Skeletal muscle satellite cell (primary cell): ENCODE data around the gene ALOX5AP.

ENCODE experiments used
- H3K27me3 ChIP-seq: 2 replicates; pipeline ENCODE4 v1.7.0; 2013; ENCODE audit warnings: low read length; ENCODE audit not compliant: control insufficient read depth, insufficient read depth
- H3K36me3 ChIP-seq: 2 replicates; pipeline ENCODE4 v1.7.0; 2013; ENCODE audit warnings: mild to moderate bottlenecking, control low read depth, low read length; ENCODE audit not compliant: insufficient read depth
- H3K4me1 ChIP-seq: 2 replicates; pipeline ENCODE4 v1.7.0; 2013; ENCODE audit warnings: low read length; ENCODE audit not compliant: control insufficient read depth, insufficient read depth
- H3K4me2 ChIP-seq: 2 replicates; pipeline ENCODE4 v1.7.0; 2013; ENCODE audit warnings: mild to moderate bottlenecking, low read length
- H3K4me3 ChIP-seq: 2 replicates; pipeline ENCODE4 v1.7.0; 2013; ENCODE audit warnings: low read length
- H3K9ac ChIP-seq: 2 replicates; pipeline ENCODE4 v1.7.0; 2013; ENCODE audit warnings: mild to moderate bottlenecking, low read depth, low read length, moderate library complexity
- H3K9me3 ChIP-seq: replicated peaks from 2 replicates; pipeline ENCODE4 v1.7.0; 2013; ENCODE audit warnings: mild to moderate bottlenecking, control low read depth, low read length

The ALOX5AP gene

DNA sequence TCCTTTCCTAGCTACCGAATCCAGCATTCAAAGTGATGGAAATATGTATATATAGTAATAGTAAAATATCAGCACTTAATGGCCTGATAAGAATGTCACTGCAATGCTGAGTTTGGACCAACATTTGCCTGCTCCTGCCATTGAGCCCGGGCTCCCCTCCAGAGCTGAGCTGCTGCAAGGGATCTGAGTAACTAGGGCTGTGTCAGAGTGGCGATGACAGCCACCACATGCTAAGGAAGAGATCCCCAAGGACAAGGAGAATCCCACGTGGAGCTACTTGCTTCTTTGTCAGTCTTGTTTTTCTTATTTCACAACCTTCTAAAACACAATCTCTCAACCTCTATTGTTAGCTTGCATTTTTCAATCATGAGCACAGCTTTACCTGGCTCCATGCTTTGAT lies 19.5 kb upstream of the ALOX5AP start:
- Histone ChIP-seq H3K4me1 (peaks cover 41% of the 10 kb centered on the region), H3K27me3 (no peaks in the 10 kb centered on the region), H3K4me3 (no peak overlapping the region), H3K9ac (no peak overlapping the region), H3K36me3 (no peaks in the 10 kb centered on the region), H3K4me2 (no peak overlapping the region), H3K9me3 (no peaks in the 10 kb centered on the region)

DNA sequence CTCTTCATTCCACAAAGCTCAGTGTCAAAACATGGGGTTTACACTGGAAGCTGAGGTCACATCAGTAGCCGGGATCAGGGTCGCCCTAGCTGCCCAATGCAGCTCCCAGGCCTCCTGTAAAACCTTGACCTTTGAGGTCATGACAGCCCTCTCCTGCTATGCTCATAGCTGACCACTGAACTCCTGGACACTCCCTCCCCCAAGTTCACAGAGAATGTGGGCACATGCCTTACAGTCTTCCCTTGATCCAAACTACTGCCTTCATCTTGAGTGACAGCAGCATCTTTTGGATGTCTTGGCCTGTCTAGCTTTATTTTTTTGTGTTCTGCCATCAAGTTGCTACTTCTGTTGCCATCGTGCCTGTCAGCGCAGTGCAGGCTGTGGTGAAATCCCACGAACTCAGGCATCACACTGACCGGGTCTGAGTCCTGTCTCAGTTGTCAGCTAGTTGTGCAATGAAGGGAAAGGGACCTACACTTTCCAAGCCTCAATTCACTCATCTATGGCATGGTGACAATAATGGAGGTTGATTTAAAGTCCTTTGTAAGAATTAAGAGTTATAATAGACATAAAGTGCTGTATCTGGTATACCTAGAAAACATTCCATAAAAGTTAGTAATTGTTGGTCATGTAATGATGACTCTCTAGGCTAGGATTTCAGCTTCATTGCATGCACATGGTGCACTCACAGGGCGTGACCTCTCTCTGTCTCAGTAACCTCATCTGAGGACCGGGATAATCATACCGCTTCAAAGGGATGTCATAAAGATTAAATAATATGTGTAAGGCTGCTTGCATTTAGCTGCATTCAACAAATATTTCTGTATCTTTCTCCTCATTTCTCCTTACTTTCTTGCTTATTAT lies 16.4 kb upstream of the ALOX5AP start:
- Histone ChIP-seq H3K4me2 (peak overlapping the region; percentile 63), H3K36me3 (no peaks in the 10 kb centered on the region), H3K4me3 (peak overlapping the region; percentile 27), H3K9me3 (no peaks in the 10 kb centered on the region), H3K4me1 (peaks cover 39% of the 10 kb centered on the region), H3K27me3 (no peaks in the 10 kb centered on the region), H3K9ac (peak overlapping the region; percentile 49)

DNA sequence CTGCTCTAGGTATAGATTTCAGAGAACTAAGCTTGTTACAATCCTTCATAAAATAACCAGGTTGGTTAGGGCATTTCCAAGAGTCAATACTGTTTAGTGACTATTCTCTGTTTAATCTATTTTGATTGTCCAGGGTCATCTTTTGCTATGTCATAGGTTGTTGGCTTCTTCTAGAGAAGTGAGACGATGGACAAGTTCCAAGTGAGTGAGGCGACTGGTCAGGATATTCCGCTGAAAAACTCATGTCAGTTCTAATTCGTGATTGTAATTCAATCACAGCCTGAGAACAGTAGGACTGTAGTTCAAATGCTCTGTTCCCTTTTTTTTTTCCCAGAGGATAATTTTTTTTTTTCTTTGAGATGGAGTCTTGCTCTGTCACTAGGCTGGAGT lies 15.8 kb upstream of the ALOX5AP start:
- Histone ChIP-seq H3K4me1 (peaks cover 39% of the 10 kb centered on the region), H3K27me3 (no peaks in the 10 kb centered on the region), H3K4me2 (peak overlapping the region; percentile 35), H3K36me3 (no peaks in the 10 kb centered on the region), H3K9me3 (no peaks in the 10 kb centered on the region), H3K9ac (peak overlapping the region; percentile 49), H3K4me3 (no peak overlapping the region)

DNA sequence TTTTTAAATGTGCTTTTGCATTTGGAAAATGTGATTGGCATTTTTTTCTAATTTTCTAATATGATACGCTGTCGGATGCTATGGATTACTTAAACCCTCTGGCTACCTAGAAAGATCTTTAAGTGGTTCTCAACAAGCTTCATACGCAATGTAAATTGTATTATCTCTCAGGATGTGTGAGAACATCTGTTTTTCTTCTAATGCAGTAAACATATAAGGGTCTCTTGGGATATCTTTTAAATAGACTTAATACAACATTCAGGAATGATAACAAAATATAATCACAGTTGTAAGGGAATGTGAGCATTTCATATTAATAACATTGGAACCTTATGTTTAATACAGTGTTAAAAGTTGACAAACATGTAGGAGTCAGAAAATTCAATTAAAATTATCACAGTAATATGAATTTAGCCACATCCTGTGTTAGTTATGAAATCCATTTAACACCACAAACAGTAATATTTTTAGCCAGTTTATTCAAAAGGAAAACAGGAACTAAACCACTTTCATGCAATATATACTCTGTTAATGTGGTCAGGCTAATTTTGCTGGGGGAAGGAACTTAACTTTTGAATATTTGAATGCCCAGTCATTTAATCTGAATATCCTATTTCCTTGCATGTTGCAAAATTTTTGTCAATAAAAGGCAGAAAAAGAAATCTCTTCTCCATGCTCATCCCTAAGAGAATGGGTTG lies 15.0 kb upstream of the ALOX5AP start:
- Histone ChIP-seq H3K4me2 (peak overlapping the region; percentile 33), H3K4me1 (peaks cover 45% of the 10 kb centered on the region), H3K9me3 (no peaks in the 10 kb centered on the region), H3K36me3 (no peaks in the 10 kb centered on the region), H3K27me3 (no peaks in the 10 kb centered on the region), H3K4me3 (no peak overlapping the region), H3K9ac (peak overlapping the region; percentile 49)

DNA sequence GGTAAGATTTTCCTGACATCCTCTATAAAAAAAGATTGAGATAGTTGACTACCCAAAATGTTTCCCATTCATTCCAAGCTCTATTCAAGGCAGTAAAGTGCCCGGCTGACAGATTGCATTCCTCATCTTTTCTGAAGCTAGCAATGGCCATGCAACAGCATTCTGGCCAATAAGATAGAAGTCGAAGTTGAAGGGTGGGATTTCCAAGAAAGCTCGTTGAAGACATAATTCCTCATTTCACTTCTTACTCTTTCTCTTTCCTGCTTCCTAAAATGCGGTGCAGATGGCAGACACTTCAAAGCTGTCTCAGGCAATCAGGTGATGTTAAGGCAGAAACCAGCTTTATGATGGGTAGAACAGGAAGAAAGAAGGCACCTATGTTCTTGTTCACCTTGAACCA lies 13.4 kb upstream of the ALOX5AP start:
- Histone ChIP-seq H3K27me3 (no peaks in the 10 kb centered on the region), H3K4me2 (no peak overlapping the region), H3K9me3 (no peaks in the 10 kb centered on the region), H3K4me3 (no peak overlapping the region), H3K36me3 (no peaks in the 10 kb centered on the region), H3K4me1 (peaks cover 49% of the 10 kb centered on the region), H3K9ac (no peak overlapping the region)

DNA sequence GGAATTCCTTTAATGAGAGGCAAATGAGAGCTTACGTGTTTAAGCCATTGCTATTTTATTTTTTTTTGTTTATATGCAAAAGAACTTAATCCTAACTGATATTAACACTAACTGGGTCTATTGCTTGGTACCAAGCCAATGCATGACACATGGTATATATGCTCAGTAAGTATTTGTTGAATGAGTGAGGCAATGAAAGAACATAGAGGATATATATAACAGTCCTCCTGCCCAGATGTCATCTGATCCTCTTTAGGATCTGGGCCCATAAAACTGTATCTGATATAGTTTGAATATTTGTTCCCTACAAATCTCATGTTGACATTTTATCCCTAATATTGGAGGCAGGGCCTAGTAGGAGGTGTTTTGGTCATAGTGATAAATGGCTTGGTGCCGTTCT lies 13.0 kb upstream of the ALOX5AP start:
- no peaks in the 10 kb centered on the region for H3K9me3 ChIP-seq
- no peak overlapping the region for H3K4me3 ChIP-seq
- H3K4me2 ChIP-seq = no peak overlapping the region
- H3K4me1 ChIP-seq = peaks cover 49% of the 10 kb centered on the region
- no peaks in the 10 kb centered on the region for H3K36me3 ChIP-seq
- no peaks in the 10 kb centered on the region for H3K27me3 ChIP-seq
- H3K9ac ChIP-seq = no peak overlapping the region

DNA sequence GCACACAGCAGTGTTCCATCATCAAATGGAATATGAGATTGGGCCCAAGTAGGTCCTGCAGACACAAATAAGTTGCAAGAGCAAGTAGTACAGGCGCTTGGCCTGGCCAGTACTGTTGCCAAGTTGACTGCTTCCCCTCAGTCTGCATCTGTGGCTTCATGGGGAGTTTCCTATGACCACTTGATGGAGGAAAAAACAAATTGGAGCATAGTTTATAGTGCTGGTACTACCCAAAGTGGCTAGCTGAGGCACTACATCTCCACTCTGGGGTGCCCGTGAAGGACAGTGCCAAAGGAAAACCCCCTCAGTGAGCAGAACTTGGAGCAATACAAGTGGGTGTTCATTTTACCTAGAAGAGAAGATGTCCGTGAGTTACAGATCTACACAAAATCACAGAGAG lies 10.6 kb upstream of the ALOX5AP start:
- Histone ChIP-seq H3K9ac (no peak overlapping the region), H3K4me2 (no peak overlapping the region), H3K9me3 (no peaks in the 10 kb centered on the region), H3K36me3 (no peaks in the 10 kb centered on the region), H3K4me3 (no peak overlapping the region), H3K4me1 (peaks cover 35% of the 10 kb centered on the region), H3K27me3 (no peaks in the 10 kb centered on the region)

DNA sequence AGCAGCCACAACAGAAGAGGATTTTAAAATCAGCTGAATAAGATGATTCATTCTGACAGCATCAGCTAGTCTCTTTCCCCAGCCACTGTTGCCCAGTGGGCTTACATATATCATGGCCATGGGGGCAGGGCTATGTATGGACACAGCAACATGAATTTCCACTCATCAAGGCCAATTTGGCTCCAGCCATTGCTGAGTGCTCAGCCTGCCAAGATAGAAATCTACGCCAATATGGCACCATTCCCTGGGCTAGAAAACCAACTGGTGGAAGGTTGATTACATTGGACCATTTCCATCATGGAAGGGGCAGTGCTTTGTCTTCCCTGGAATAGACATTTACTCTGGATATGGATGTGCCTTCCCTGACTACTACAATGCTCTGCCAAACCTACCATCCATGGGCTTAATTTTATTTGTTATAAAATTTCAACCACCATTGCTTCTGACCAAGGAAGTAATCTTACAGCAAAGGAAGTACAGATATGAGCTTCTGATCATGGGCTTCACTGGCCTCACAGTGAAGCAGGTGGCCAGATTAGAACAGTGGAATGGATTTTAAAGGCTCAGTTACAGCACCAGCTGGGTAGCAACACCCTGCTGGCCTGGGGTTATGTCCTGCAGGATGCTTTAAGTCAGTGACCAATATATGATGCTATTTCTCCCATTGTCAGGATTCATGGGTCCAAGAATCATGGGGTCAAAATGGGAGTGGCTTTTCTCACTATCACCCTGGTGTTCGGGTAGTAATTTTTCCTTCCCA lies 9.8 kb upstream of the ALOX5AP start:
- Histone ChIP-seq H3K4me3 (no peak overlapping the region), H3K36me3 (no peaks in the 10 kb centered on the region), H3K4me1 (peaks cover 28% of the 10 kb centered on the region), H3K4me2 (no peak overlapping the region), H3K9ac (no peak overlapping the region), H3K27me3 (no peaks in the 10 kb centered on the region), H3K9me3 (no peaks in the 10 kb centered on the region)

DNA sequence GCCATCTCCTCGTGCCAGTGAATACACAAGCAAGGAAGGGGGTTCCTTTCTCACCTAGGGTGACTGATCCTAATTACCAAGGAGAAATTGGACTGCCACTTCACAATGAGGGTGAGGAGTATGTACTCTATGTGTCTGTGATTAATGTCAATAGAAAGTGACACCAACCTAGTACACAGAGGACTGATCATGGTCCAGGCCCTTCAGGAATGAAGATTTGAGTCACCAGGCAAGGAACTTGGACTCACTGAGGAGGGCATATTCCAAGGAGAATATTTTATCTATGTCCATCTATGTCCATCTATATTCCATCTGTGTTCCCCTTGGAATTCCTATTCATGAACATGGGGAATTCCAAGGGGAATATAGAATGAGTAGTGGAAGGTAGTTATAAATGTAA lies 9.2 kb upstream of the ALOX5AP start:
- H3K9me3 ChIP-seq = no peaks in the 10 kb centered on the region

DNA sequence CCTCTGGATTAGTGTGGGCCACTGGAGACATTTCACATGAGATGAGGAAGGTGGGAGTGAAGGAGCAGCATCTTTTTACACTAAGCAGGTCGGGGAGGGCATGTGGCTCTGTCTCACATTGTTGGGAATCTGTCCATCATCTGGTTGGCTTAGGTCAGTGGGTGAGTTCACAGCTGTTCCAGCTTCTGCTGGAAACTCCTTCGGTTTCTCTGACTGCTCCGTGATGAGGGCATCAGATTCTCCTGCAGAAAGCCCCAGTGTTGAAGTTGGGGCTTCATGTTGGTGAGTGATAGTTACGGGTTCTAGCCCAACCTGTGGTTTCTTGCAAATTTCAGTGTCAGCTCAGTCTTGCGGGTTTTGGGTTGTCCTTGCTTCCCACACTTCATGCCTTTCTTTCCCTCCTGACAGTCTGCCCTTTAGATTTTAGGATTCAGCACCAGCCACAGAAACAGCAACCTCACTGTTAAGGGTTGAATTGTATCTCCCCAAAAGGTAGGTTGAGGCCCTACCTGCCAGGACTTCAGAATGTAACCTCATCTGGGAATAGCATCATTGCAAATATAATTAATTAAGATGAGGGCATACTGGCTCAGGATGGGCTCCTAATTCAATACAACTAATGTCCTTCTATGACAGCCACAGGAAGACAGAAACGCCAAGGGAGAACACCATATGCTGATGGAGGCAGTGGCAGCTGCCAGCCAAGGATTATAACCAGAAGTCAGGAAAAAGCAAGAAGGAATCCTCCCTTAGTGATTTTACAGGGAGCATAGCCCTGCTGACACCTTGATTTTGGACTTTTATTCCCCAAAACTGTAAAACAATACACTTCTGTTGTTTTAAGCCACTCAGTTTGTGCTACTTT lies 7.6 kb upstream of the ALOX5AP start:
- Histone ChIP-seq H3K9me3 (no peaks in the 10 kb centered on the region), H3K9ac (no peak overlapping the region), H3K36me3 (no peaks in the 10 kb centered on the region), H3K4me1 (peaks cover 26% of the 10 kb centered on the region), H3K4me2 (no peak overlapping the region), H3K4me3 (no peak overlapping the region), H3K27me3 (peaks cover 11% of the 10 kb centered on the region)

More for the DNA sequence above, 9.2 kb upstream of the ALOX5AP start:
- Histone ChIP-seq H3K27me3 (no peaks in the 10 kb centered on the region), H3K9ac (no peak overlapping the region), H3K4me2 (no peak overlapping the region), H3K4me1 (peaks cover 27% of the 10 kb centered on the region), H3K36me3 (no peaks in the 10 kb centered on the region), H3K4me3 (no peak overlapping the region)

DNA sequence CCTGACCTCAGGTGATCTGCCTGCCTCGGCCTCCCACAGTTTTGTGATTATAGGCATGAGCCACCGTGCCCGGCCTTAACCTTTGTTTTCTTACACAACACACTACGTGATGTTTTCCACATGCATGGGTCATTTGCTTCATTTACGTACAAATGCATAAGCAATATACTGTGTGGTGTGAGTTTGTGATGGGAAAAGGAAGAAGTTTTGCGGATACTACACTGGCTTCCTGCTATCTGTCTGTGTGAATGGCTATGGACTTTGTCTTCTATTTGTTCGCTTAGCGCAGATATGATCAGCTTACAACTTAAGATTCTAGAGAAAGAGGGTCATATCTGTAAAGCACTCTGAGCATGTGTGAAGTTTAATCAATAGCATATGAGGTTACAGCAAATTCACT lies 5.5 kb upstream of the ALOX5AP start:
- H3K36me3 ChIP-seq = no peaks in the 10 kb centered on the region
- H3K4me2 ChIP-seq = no peak overlapping the region
- no peak overlapping the region for H3K4me3 ChIP-seq
- peaks cover 24% of the 10 kb centered on the region for H3K4me1 ChIP-seq
- H3K27me3 ChIP-seq = peaks cover 11% of the 10 kb centered on the region
- H3K9me3 ChIP-seq = no peaks in the 10 kb centered on the region
- H3K9ac ChIP-seq = no peak overlapping the region
